ENCODE data around the gene DOCK10.

DNA sequence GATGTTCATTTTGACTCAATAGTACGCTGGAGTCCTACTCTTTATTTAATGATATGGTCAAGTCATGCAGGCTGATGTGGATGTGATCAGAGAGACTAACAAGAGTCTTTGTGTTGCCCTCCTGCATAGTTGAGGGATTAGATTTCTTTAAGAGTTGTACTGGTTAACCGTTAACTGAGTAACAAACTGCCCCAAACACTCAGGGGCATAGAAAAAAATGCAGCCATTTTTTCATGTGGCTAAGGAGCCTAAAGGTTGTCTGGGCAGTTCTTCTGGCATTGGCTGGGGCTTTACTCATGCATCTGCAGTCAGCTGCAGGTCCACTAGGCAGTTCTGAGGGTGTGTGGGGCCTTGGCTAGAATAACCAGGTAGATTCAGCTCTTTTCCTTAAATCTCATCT, 32.5 kb downstream of the DOCK10 start:
- TF ChIP-seq CTCF (IDR thresholded peaks at IDR 0.05) (no peak), POLR2A (IDR thresholded peaks at IDR 0.05) (no peak)
